Muscle of leg (tissue), 16 donors: ENCODE results near the gene MKS1. TPM values are rescaled to one million over a fixed set of nuclear protein-coding genes. Genes with fewer than 3 reads are reported as not detected.
A peak's percentile ranks its signal among the peaks of the same experiment; 100 is the strongest.

Experiments
- DNase-seq: peaks from one replicate; pipeline ENCODE4 v3.0.0; 2013
- H3K27ac ChIP-seq: one replicate; pipeline ENCODE4 v1.5.1; 2013; ENCODE audit warnings: mild to moderate bottlenecking, low read length, control low read depth
- H3K27me3 ChIP-seq: one replicate; pipeline ENCODE4 v1.6.1; 2013; ENCODE audit warnings: low read length; ENCODE audit not compliant: control insufficient read depth, insufficient read depth
- H3K36me3 ChIP-seq: one replicate; pipeline ENCODE4 v1.6.1; 2013; ENCODE audit warnings: low read length; ENCODE audit not compliant: control insufficient read depth, insufficient read depth
- H3K4me1 ChIP-seq: one replicate; pipeline ENCODE4 v1.6.1; 2013; ENCODE audit warnings: low read length; ENCODE audit not compliant: control insufficient read depth, insufficient read depth
- H3K4me3 ChIP-seq: one replicate; pipeline ENCODE4 v1.5.1; 2013; ENCODE audit warnings: low read length, control low read depth
- H3K9me3 ChIP-seq: replicated peaks from 2 replicates; pipeline ENCODE4 v1.6.1; 2013; ENCODE audit warnings: low read depth, low read length; ENCODE audit not compliant: control insufficient read depth
- WGBS: methylation state at CpG from one replicate; pipeline ENCODE4 v1.1.5; 2013; ENCODE audit warnings: missing lambda C conversion rate; ENCODE audit not compliant: insufficient coverage; 5-methylcytosine and 5-hydroxymethylcytosine counted together
- long read RNA-seq, 11 donors: transcript quantifications; one replicate each; lab custom pipeline, GENCODE V29; 2026
- polyA plus RNA-seq, 8 donors: library from polyadenylated mRNA; unstranded; fragments of 120-200 nt; gene quantifications; one replicate each; pipeline versions ENCODE4 v1.2.1 to v1.2.3, GENCODE V29; 2013; ENCODE audit warnings: inconsistent platforms in 1 of 8, low replicate concordance in 1 of 8; ENCODE audit not compliant: insufficient read length in 8 of 8, insufficient read depth in 1 of 8
- total RNA-seq: library from RNA; stranded (reverse); fragments of 120-200 nt; gene quantifications from one replicate; pipeline ENCODE4 v1.2.4, GENCODE V29; 2013

MKS1 gene
- total RNA-seq (12.5 TPM), polyA plus RNA-seq (10 to 100 TPM; 11.6 to 20.1 (median 14.4) TPM)
- long read RNA-seq, donor 1, partial matches to known transcripts = 0 of 1 reads
- long read RNA-seq, donor 1, other reads (novel, unspliced or antisense) = 0 of 1 reads
- long read RNA-seq, donor 2 = 0 reads
- long read RNA-seq, donor 3 = 0 reads
- long read RNA-seq, donor 4, partial matches to known transcripts = 0 of 1 reads
- long read RNA-seq, donor 4, other reads (novel, unspliced or antisense) = 0 of 1 reads
- long read RNA-seq, donor 5, partial matches to known transcripts = 0 of 3 reads
- long read RNA-seq, donor 5, other reads (novel, unspliced or antisense) = 0 of 3 reads
- long read RNA-seq, donor 6, partial matches to known transcripts = 0 of 3 reads
- long read RNA-seq, donor 6, other reads (novel, unspliced or antisense) = 0 of 3 reads
- long read RNA-seq, donor 7, partial matches to known transcripts = 0 of 4 reads
- long read RNA-seq, donor 7, other reads (novel, unspliced or antisense) = 0 of 4 reads
- long read RNA-seq, donor 8 = 0 reads
- long read RNA-seq, donor 9, partial matches to known transcripts = 0 of 3 reads
- long read RNA-seq, donor 9, other reads (novel, unspliced or antisense) = 0 of 3 reads
- long read RNA-seq, donor 10, partial matches to known transcripts = 0 of 3 reads
- long read RNA-seq, donor 10, other reads (novel, unspliced or antisense) = 0 of 3 reads
- long read RNA-seq, donor 11 = 0 reads

GRCh38 chr17:58219007-58219788 is at the start of gene MKS1:
Gene MKS1 (minus strand): TSS chr17:58219255. CDS start chr17:58219230, 25 bp downstream.
- Histone ChIP-seq H3K4me3 (peak within 1 kb of the TSS; percentile 60), H3K27me3 (no peaks in the 10 kb centered on the region), H3K4me1 (peaks cover 9% of the 10 kb centered on the region), H3K36me3 (peaks cover 4% of the 10 kb centered on the region), H3K27ac (peak within 1 kb of the TSS; percentile 92), H3K9me3 (no peaks in the 10 kb centered on the region)
- peak; percentile 97 for DNase-seq
- WGBS = under 1% methylated on average over 51 of the region's 56 CpGs

- DNase-seq = no peak
- no peak overlapping the region for H3K4me3 ChIP-seq
- no peaks in the 10 kb centered on the region for H3K9me3 ChIP-seq
- 87% methylated on average over 3 of the region's 12 CpGs for WGBS
- no peak overlapping the region for H3K27ac ChIP-seq
- no peaks in the 10 kb centered on the region for H3K4me1 ChIP-seq
- no peaks in the 10 kb centered on the region for H3K36me3 ChIP-seq
- H3K27me3 ChIP-seq = peaks cover 6% of the 10 kb centered on the region
Observed at GRCh38 chr17:58268326-58268725, 49.3 kb upstream of the MKS1 start.

- Histone ChIP-seq H3K4me3 (no peak overlapping the region), H3K9me3 (no peaks in the 10 kb centered on the region), H3K27ac (no peak overlapping the region), H3K27me3 (peaks cover 6% of the 10 kb centered on the region), H3K36me3 (no peaks in the 10 kb centered on the region), H3K4me1 (no peaks in the 10 kb centered on the region)
- 59% methylated on average over 21 of the region's 22 CpGs for WGBS
- peak; percentile 24 for DNase-seq
Observed at GRCh38 chr17:58267347-58268324, 48.6 kb upstream of the MKS1 start.

GRCh38 chr17:58265902-58266875 is 47.1 kb upstream of the MKS1 start:
- 92% methylated on average over 5 of the region's 7 CpGs for WGBS
- H3K4me1 ChIP-seq = no peaks in the 10 kb centered on the region
- DNase-seq = no peak
- H3K9me3 ChIP-seq = no peaks in the 10 kb centered on the region
- peaks cover 8% of the 10 kb centered on the region for H3K27me3 ChIP-seq
- no peaks in the 10 kb centered on the region for H3K36me3 ChIP-seq
- H3K4me3 ChIP-seq = no peak overlapping the region
- no peak overlapping the region for H3K27ac ChIP-seq

- WGBS = 82% methylated on average over 2 of the region's 4 CpGs
- H3K27ac ChIP-seq = no peak overlapping the region
- peaks cover 8% of the 10 kb centered on the region for H3K27me3 ChIP-seq
- no peak overlapping the region for H3K4me3 ChIP-seq
- H3K36me3 ChIP-seq = no peaks in the 10 kb centered on the region
- H3K9me3 ChIP-seq = no peaks in the 10 kb centered on the region
- DNase-seq = no peak
- no peaks in the 10 kb centered on the region for H3K4me1 ChIP-seq
Observed at GRCh38 chr17:58265271-58265670, 46.2 kb upstream of the MKS1 start.

- no peaks in the 10 kb centered on the region for H3K4me1 ChIP-seq
- H3K9me3 ChIP-seq = no peaks in the 10 kb centered on the region
- WGBS = 100% methylated on average over 1 of the region's 6 CpGs
- H3K27me3 ChIP-seq = peaks cover 8% of the 10 kb centered on the region
- no peak overlapping the region for H3K4me3 ChIP-seq
- H3K27ac ChIP-seq = no peak overlapping the region
- H3K36me3 ChIP-seq = no peaks in the 10 kb centered on the region
- no peak for DNase-seq
Observed at GRCh38 chr17:58264407-58265103, 45.5 kb upstream of the MKS1 start.

- Histone ChIP-seq H3K4me3 (no peak overlapping the region), H3K27ac (no peak overlapping the region), H3K9me3 (no peaks in the 10 kb centered on the region), H3K36me3 (no peaks in the 10 kb centered on the region), H3K27me3 (peaks cover 8% of the 10 kb centered on the region), H3K4me1 (no peaks in the 10 kb centered on the region)
- DNase-seq = no peak
- no CpG with 5 or more reads among the region's 1 CpG for WGBS
Observed at GRCh38 chr17:58263773-58264172, 44.7 kb upstream of the MKS1 start.

GRCh38 chr17:58262149-58262548 is 43.1 kb upstream of the MKS1 start:
- H3K4me3 ChIP-seq = no peak overlapping the region
- 92% methylated on average over 5 of the region's 11 CpGs for WGBS
- H3K27ac ChIP-seq = no peak overlapping the region
- H3K27me3 ChIP-seq = peaks cover 8% of the 10 kb centered on the region
- H3K36me3 ChIP-seq = no peaks in the 10 kb centered on the region
- DNase-seq = no peak
- no peaks in the 10 kb centered on the region for H3K4me1 ChIP-seq
- no peaks in the 10 kb centered on the region for H3K9me3 ChIP-seq
